Central memory CD8-positive, alpha-beta T cell (primary cell): ENCODE measurements around the gene TREML4.

Experiments used
- ATAC-seq: fragments of 150-1000 bp; cut with Tn5 transposase; replicated peaks from 2 replicates; pipeline ENCODE4 v1.10.0; 2022; ENCODE audit warnings: mild to moderate bottlenecking, moderate FRiP score, moderate number of reproducible peaks; ENCODE audit not compliant: poor library complexity, severe bottlenecking; ENCODE audit errors: extremely low read depth
- DNase-seq, 2 donors: peaks; one replicate each; pipeline ENCODE4 v3.0.0; 2021; ENCODE audit warnings: low spot score in 2 of 2
- H3K27ac Mint-ChIP-seq: one replicate; pipeline ENCODE4 v1.8.0; 2022; ENCODE audit warnings: low read depth, mild to moderate bottlenecking, moderate library complexity, mixed read lengths
- H3K27me3 Mint-ChIP-seq: one replicate; pipeline ENCODE4 v1.8.0; 2022; ENCODE audit warnings: mixed read lengths
- H3K36me3 Mint-ChIP-seq: one replicate; pipeline ENCODE4 v1.8.0; 2022; ENCODE audit warnings: mild to moderate bottlenecking, moderate library complexity, mixed read lengths; ENCODE audit not compliant: insufficient read depth
- H3K4me1 Mint-ChIP-seq: one replicate; pipeline ENCODE4 v1.8.0; 2022; ENCODE audit warnings: mixed read lengths
- H3K4me3 Mint-ChIP-seq: one replicate; pipeline ENCODE4 v1.8.0; 2022; ENCODE audit warnings: mild to moderate bottlenecking, moderate library complexity, mixed read lengths
- H3K9me3 Mint-ChIP-seq: one replicate; pipeline ENCODE4 v1.8.0; 2022; ENCODE audit warnings: mixed read lengths

TREML4 gene

GRCh38 chr6:41268478-41268877 lies 40.3 kb downstream of the TREML4 start:
- H3K9me3 Mint-ChIP-seq, result no peaks in the 10 kb centered on the region
- ATAC-seq (no peak), DNase-seq (no peak)
- peaks cover 10% of the 10 kb centered on the region for H3K4me1 Mint-ChIP-seq
- H3K36me3 Mint-ChIP-seq, result no peaks in the 10 kb centered on the region
- no peaks in the 10 kb centered on the region for H3K27me3 Mint-ChIP-seq
- H3K4me3 Mint-ChIP-seq, result no peak overlapping the region
- H3K27ac Mint-ChIP-seq, result no peak overlapping the region

- Mint-ChIP-seq H3K4me1 (peaks cover 10% of the 10 kb centered on the region), H3K27me3 (no peaks in the 10 kb centered on the region), H3K36me3 (no peaks in the 10 kb centered on the region), H3K4me3 (no peak overlapping the region), H3K9me3 (no peaks in the 10 kb centered on the region), H3K27ac (no peak overlapping the region)
- DNase-seq, result no peak
- ATAC-seq, result no peak
Observed at GRCh38 chr6:41269166-41269565, 41.0 kb downstream of the TREML4 start.

GRCh38 chr6:41269716-41270115 lies 41.6 kb downstream of the TREML4 start:
- DNase-seq (no peak), ATAC-seq (no peak)
- Mint-ChIP-seq H3K27me3 (no peaks in the 10 kb centered on the region), H3K4me3 (no peak overlapping the region), H3K4me1 (peaks cover 10% of the 10 kb centered on the region), H3K27ac (no peak overlapping the region), H3K36me3 (no peaks in the 10 kb centered on the region), H3K9me3 (no peaks in the 10 kb centered on the region)

GRCh38 chr6:41271901-41272395 lies 43.8 kb downstream of the TREML4 start:
- Mint-ChIP-seq H3K27me3 (peaks cover 11% of the 10 kb centered on the region), H3K4me1 (peaks cover 10% of the 10 kb centered on the region), H3K36me3 (no peaks in the 10 kb centered on the region), H3K4me3 (no peak overlapping the region), H3K27ac (peak overlapping the region; percentile 27), H3K9me3 (no peaks in the 10 kb centered on the region)
- DNase-seq, result no peak
- no peak for ATAC-seq

- no peaks in the 10 kb centered on the region for H3K9me3 Mint-ChIP-seq
- H3K36me3 Mint-ChIP-seq, result no peaks in the 10 kb centered on the region
- DNase-seq (no peak), ATAC-seq (no peak)
- H3K27me3 Mint-ChIP-seq, result peaks cover 11% of the 10 kb centered on the region
- H3K27ac Mint-ChIP-seq, result no peak overlapping the region
- H3K4me3 Mint-ChIP-seq, result no peak overlapping the region
- H3K4me1 Mint-ChIP-seq, result peaks cover 10% of the 10 kb centered on the region
Observed at GRCh38 chr6:41272591-41273240, 44.6 kb downstream of the TREML4 start.

GRCh38 chr6:41273714-41274113 lies 45.6 kb downstream of the TREML4 start:
- H3K27ac Mint-ChIP-seq, result no peak overlapping the region
- no peak overlapping the region for H3K4me3 Mint-ChIP-seq
- H3K27me3 Mint-ChIP-seq, result peaks cover 11% of the 10 kb centered on the region
- DNase-seq, result no peak
- peaks cover 12% of the 10 kb centered on the region for H3K4me1 Mint-ChIP-seq
- H3K36me3 Mint-ChIP-seq, result no peaks in the 10 kb centered on the region
- no peak for ATAC-seq
- H3K9me3 Mint-ChIP-seq, result no peaks in the 10 kb centered on the region

- no peak overlapping the region for H3K4me3 Mint-ChIP-seq
- peaks cover 17% of the 10 kb centered on the region for H3K4me1 Mint-ChIP-seq
- ATAC-seq (no peak), DNase-seq (no peak)
- no peak overlapping the region for H3K27ac Mint-ChIP-seq
- no peaks in the 10 kb centered on the region for H3K9me3 Mint-ChIP-seq
- H3K27me3 Mint-ChIP-seq, result peaks cover 11% of the 10 kb centered on the region
- H3K36me3 Mint-ChIP-seq, result no peaks in the 10 kb centered on the region
Observed at GRCh38 chr6:41274256-41274655, 46.1 kb downstream of the TREML4 start.

- H3K27ac Mint-ChIP-seq, result no peak overlapping the region
- H3K4me3 Mint-ChIP-seq, result no peak overlapping the region
- no peaks in the 10 kb centered on the region for H3K36me3 Mint-ChIP-seq
- no peak for DNase-seq
- peaks cover 11% of the 10 kb centered on the region for H3K27me3 Mint-ChIP-seq
- no peaks in the 10 kb centered on the region for H3K9me3 Mint-ChIP-seq
- ATAC-seq, result no peak
- peaks cover 18% of the 10 kb centered on the region for H3K4me1 Mint-ChIP-seq
Observed at GRCh38 chr6:41275489-41275888, 47.3 kb downstream of the TREML4 start.

- Mint-ChIP-seq H3K4me1 (peaks cover 8% of the 10 kb centered on the region), H3K4me3 (no peak overlapping the region), H3K36me3 (no peaks in the 10 kb centered on the region), H3K9me3 (no peaks in the 10 kb centered on the region), H3K27me3 (peaks cover 14% of the 10 kb centered on the region), H3K27ac (no peak overlapping the region)
- no peak for DNase-seq
- ATAC-seq, result no peak
Observed at GRCh38 chr6:41277605-41278004, 49.5 kb downstream of the TREML4 start.

GRCh38 chr6:41278699-41279405 lies 50.7 kb downstream of the TREML4 start:
- H3K27ac Mint-ChIP-seq, result no peak overlapping the region
- no peaks in the 10 kb centered on the region for H3K9me3 Mint-ChIP-seq
- H3K36me3 Mint-ChIP-seq, result no peaks in the 10 kb centered on the region
- DNase-seq (peak; percentile 40 to 48), ATAC-seq (peak; percentile 46)
- no peak overlapping the region for H3K4me3 Mint-ChIP-seq
- peaks cover 8% of the 10 kb centered on the region for H3K4me1 Mint-ChIP-seq
- peaks cover 26% of the 10 kb centered on the region for H3K27me3 Mint-ChIP-seq

GRCh38 chr6:41280381-41281057 lies 52.4 kb downstream of the TREML4 start:
- Mint-ChIP-seq H3K4me1 (peaks cover 8% of the 10 kb centered on the region), H3K36me3 (no peaks in the 10 kb centered on the region), H3K27ac (no peak overlapping the region), H3K4me3 (no peak overlapping the region), H3K9me3 (no peaks in the 10 kb centered on the region), H3K27me3 (peaks cover 42% of the 10 kb centered on the region)
- ATAC-seq (no peak), DNase-seq (no peak)

- ATAC-seq (no peak), DNase-seq (no peak)
- Mint-ChIP-seq H3K27ac (no peak overlapping the region), H3K36me3 (no peaks in the 10 kb centered on the region), H3K4me3 (no peak overlapping the region), H3K27me3 (peaks cover 50% of the 10 kb centered on the region), H3K9me3 (no peaks in the 10 kb centered on the region), H3K4me1 (peaks cover 7% of the 10 kb centered on the region)
Observed at GRCh38 chr6:41283600-41283999, 55.5 kb downstream of the TREML4 start.

GRCh38 chr6:41284726-41285125 lies 56.6 kb downstream of the TREML4 start:
- DNase-seq (no peak), ATAC-seq (no peak)
- no peaks in the 10 kb centered on the region for H3K9me3 Mint-ChIP-seq
- H3K27ac Mint-ChIP-seq, result no peak overlapping the region
- no peak overlapping the region for H3K4me3 Mint-ChIP-seq
- H3K36me3 Mint-ChIP-seq, result peaks cover 2% of the 10 kb centered on the region
- peaks cover 50% of the 10 kb centered on the region for H3K27me3 Mint-ChIP-seq
- no peaks in the 10 kb centered on the region for H3K4me1 Mint-ChIP-seq
